HepG2 (cell line): ENCODE data around the gene ASH1L. TPM values are rescaled to one million over a fixed set of nuclear protein-coding genes. Genes with fewer than 3 reads are reported as not detected.

Source experiments
- BCLAF1 ChIP-seq: fragments of 450-650 bp; IDR thresholded peaks from 2 replicates; pipeline ENCODE4 v1.6.1; 2017; ENCODE audit warnings: mild to moderate bottlenecking
- HNF1A ChIP-seq, 2 experiments: sonication (generic) in 1 of 2; formaldehyde crosslinking in 1 of 2; IDR thresholded peaks; 2 replicates each; pipeline versions ENCODE4 v1.4.0 to v1.6.1; 2016 to 2020; ENCODE audit warnings: borderline replicate concordance in 1 of 2, low read depth in 1 of 2, mild to moderate bottlenecking in 1 of 2, missing genetic modification reagents in 1 of 2
- HNRNPLL ChIP-seq: fragments of 200-400 bp; formaldehyde crosslinking; IDR thresholded peaks from 2 replicates; pipeline ENCODE4 v1.6.1; 2017; ENCODE audit warnings: mild to moderate bottlenecking, low read depth, low read length; ENCODE audit not compliant: poor library complexity, severe bottlenecking
- KLF13 ChIP-seq: sonication (generic); formaldehyde crosslinking; IDR thresholded peaks from 2 replicates; pipeline ENCODE4 v1.4.0; 2020; ENCODE audit warnings: mild to moderate bottlenecking, missing genetic modification reagents
- NFYC ChIP-seq: IDR thresholded peaks from 2 replicates; pipeline ENCODE4 v1.6.1; 2016; ENCODE audit warnings: missing genetic modification reagents, missing compliant biosample characterization
- PPARG ChIP-seq: conservative IDR thresholded peaks from 2 replicates; pipeline ENCODE4 v1.6.1; 2016; ENCODE audit warnings: missing biosample characterization, missing genetic modification reagents
- SATB2 ChIP-seq: sonication (generic); formaldehyde crosslinking; IDR thresholded peaks from 2 replicates; pipeline ENCODE4 v1.5.0; 2020; ENCODE audit warnings: missing genetic modification reagents
- SOX5 ChIP-seq: IDR thresholded peaks from 2 replicates; pipeline ENCODE4 v1.6.1; 2016; ENCODE audit warnings: borderline replicate concordance
- ZNF230 ChIP-seq: sonication (generic); formaldehyde crosslinking; IDR thresholded peaks from 2 replicates; pipeline ENCODE4 v1.4.0; 2020; ENCODE audit warnings: mild to moderate bottlenecking, missing genetic modification reagents
- ZNF546 ChIP-seq: sonication (generic); formaldehyde crosslinking; conservative IDR thresholded peaks from 2 replicates; pipeline ENCODE4 v1.8.1; 2023; ENCODE audit warnings: mild to moderate bottlenecking, missing genetic modification reagents
- ZNF704 ChIP-seq: sonication (generic); formaldehyde crosslinking; IDR thresholded peaks from 2 replicates; pipeline ENCODE4 v1.8.1; 2023; ENCODE audit warnings: mild to moderate bottlenecking, inconsistent platforms, moderate library complexity, missing genetic modification reagents, borderline replicate concordance
- ZNF713 ChIP-seq: sonication (generic); formaldehyde crosslinking; IDR thresholded peaks from 2 replicates; pipeline ENCODE4 v1.4.0; 2020; ENCODE audit warnings: mild to moderate bottlenecking, missing genetic modification reagents
- polyA plus RNA-seq, 8 experiments: library from polyadenylated mRNA; depleted of rRNA in 3 of 8; stranded (reverse) in 7 of 8; unstranded in 1 of 8; fragments of >200 nt; fragmentation: Illumina TruSeq in 4 of 8; extraction: Trizol in 4 of 8; gene quantifications; 2 replicates each; pipeline versions ENCODE4 v1.2.1 to v1.2.3, GENCODE V29; 2011 to 2016; ENCODE audit warnings: low read depth in 4 of 8, missing spikeins in 1 of 8, mixed read lengths in 1 of 8; ENCODE audit not compliant: insufficient read depth in 1 of 8
- total RNA-seq, 5 experiments: library from RNA; depleted of rRNA; stranded (reverse); fragments of >200 nt; fragmentation: Illumina TruSeq; extraction: Trizol; gene quantifications; 2 replicates each; pipeline ENCODE4 v1.2.3, GENCODE V29; 2016; ENCODE audit warnings: low read depth in 1 of 5
- TF ChIP-seq, protein P1 (sequence below): sonication (generic); formaldehyde crosslinking; IDR thresholded peaks from 2 replicates; pipeline ENCODE4 v1.9.0; 2021; ENCODE audit warnings: missing genetic modification reagents, mild to moderate bottlenecking, borderline replicate concordance
- TF ChIP-seq, protein P2 (sequence below): sonication (generic); formaldehyde crosslinking; IDR thresholded peaks from 2 replicates; pipeline ENCODE4 v1.5.0; 2020; ENCODE audit warnings: mild to moderate bottlenecking, missing genetic modification reagents, borderline replicate concordance
- TF ChIP-seq, protein P3 (sequence below): sonication (generic); formaldehyde crosslinking; IDR thresholded peaks from 2 replicates; pipeline ENCODE4 v1.8.0; 2022; ENCODE audit warnings: missing genetic modification reagents, low read depth, mild to moderate bottlenecking, borderline replicate concordance

The ASH1L gene
- total and polyA plus RNA-seq, 2 of the 13 experiments (the other 11 are each of a cell fraction or from before 2014, with no cell fraction given): 10.2 to 15.3 TPM

DNA sequence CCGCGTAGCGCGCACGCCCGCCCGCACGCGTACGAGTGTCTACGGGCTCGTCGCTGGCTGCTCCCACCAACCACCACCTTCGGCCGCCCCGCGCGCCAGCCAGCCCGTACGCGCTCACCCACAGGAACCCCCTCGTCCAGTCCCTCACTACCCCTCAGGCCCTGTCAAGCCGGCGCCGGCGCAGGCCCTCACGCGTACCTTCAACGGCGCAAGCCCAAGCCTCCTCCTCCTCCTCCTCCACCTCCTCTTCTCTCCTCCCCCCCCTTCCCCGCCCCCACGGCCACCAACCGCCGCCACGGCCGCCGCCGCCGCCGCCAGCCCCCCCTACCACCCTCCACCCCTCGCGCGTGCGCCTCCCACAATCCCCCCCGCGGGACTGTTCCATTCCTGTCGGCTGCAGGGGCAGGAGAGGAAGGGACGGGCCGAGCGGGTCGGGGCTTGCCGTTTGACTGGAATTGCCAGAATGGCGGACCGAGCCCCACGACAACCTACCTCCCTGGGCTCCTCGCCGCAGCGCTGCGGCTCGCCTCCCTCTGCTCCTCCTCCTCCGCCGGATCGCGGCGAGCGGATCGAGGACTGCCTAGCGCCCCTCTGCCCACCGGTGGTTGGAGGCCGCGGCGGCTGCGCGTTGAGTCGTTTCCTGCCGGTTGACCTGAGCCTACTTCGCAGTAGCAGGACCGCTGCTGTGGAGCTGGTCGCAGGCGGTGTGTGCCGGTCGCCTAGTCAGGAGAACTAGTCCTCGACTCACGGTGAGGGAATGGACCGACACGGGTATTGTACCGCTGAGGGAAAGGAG is at the start of gene ASH1L (continued):
- TF ChIP-seq HNF1A (IDR thresholded peaks at IDR 0.05; ENCODE audit: low read depth) (no peak), HNF1A (CRISPR knock-in tag; IDR thresholded peaks at IDR 0.05; ENCODE audit: borderline replicate concordance) (peak; percentile 68; the same call in 1 of the 2 replicates), KLF13 (no peak), NFYC (CRISPR knock-in tag) (peak; percentile 13), ZNF546 (CRISPR knock-in tag) (peak; percentile 57; the same call in 1 of the 2 replicates), ZNF230 (peak; percentile 44; the same call in 1 of the 2 replicates), SOX5 (CRISPR knock-in tag) (peak; percentile 24; the same call in 1 of the 2 replicates), ZNF713 (CRISPR knock-in tag) (no peak), PPARG (CRISPR knock-in tag) (peak; percentile 21; the same call in 1 of the 2 replicates), SATB2 (0 out of 2 replicates have a peak, but pooled peaks have one; percentile 42), BCLAF1 (no peak), ZNF704 (CRISPR knock-in tag) (0 out of 2 replicates have a peak, but pooled peaks have one; percentile 53), HNRNPLL (peak; percentile 84)
- TF ChIP-seq, protein P1, sequence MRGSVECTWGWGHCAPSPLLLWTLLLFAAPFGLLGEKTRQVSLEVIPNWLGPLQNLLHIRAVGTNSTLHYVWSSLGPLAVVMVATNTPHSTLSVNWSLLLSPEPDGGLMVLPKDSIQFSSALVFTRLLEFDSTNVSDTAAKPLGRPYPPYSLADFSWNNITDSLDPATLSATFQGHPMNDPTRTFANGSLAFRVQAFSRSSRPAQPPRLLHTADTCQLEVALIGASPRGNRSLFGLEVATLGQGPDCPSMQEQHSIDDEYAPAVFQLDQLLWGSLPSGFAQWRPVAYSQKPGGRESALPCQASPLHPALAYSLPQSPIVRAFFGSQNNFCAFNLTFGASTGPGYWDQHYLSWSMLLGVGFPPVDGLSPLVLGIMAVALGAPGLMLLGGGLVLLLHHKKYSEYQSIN (CRISPR knock-in tag): no peak
- TF ChIP-seq, protein P2, sequence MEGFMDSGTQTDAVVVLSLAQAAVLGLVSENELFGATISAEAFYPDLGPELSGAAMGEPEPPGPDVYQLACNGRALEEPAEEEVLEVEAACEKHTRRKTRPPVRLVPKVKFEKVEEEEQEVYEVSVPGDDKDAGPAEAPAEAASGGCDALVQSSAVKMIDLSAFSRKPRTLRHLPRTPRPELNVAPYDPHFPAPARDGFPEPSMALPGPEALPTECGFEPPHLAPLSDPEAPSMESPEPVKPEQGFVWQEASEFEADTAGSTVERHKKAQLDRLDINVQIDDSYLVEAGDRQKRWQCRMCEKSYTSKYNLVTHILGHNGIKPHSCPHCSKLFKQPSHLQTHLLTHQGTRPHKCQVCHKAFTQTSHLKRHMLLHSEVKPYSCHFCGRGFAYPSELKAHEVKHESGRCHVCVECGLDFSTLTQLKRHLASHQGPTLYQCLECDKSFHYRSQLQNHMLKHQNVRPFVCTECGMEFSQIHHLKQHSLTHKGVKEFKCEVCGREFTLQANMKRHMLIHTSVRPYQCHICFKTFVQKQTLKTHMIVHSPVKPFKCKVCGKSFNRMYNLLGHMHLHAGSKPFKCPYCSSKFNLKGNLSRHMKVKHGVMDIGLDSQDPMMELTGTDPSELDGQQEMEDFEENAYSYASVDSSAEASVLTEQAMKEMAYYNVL (CRISPR knock-in tag): peak; percentile 76
- TF ChIP-seq, protein P3, sequence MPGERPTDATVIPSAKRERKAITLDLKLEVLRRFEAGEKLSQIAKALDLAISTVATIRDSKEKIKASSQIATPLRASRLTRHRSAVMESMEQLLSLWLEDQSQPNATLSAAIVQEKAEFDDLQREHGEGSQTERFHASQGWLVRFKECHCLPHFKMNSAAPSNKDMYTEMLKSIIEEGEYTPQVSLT (CRISPR knock-in tag): no peak; the same call in 1 of the 2 replicates
